Central memory CD8-positive, alpha-beta T cell (primary cell): Measurements from ENCODE around the gene AKAP9.

Experiments
- ATAC-seq: fragments of 150-1000 bp; cut with Tn5 transposase; replicated peaks from 2 replicates; pipeline ENCODE4 v1.10.0; 2022; ENCODE audit warnings: mild to moderate bottlenecking, moderate FRiP score, moderate number of reproducible peaks; ENCODE audit not compliant: poor library complexity, severe bottlenecking; ENCODE audit errors: extremely low read depth
- DNase-seq, 2 donors: peaks; one replicate each; pipeline ENCODE4 v3.0.0; 2021; ENCODE audit warnings: low spot score in 2 of 2
- H3K27ac Mint-ChIP-seq: one replicate; pipeline ENCODE4 v1.8.0; 2022; ENCODE audit warnings: low read depth, mild to moderate bottlenecking, moderate library complexity, mixed read lengths
- H3K27me3 Mint-ChIP-seq: one replicate; pipeline ENCODE4 v1.8.0; 2022; ENCODE audit warnings: mixed read lengths
- H3K36me3 Mint-ChIP-seq: one replicate; pipeline ENCODE4 v1.8.0; 2022; ENCODE audit warnings: mild to moderate bottlenecking, moderate library complexity, mixed read lengths; ENCODE audit not compliant: insufficient read depth
- H3K4me1 Mint-ChIP-seq: one replicate; pipeline ENCODE4 v1.8.0; 2022; ENCODE audit warnings: mixed read lengths
- H3K4me3 Mint-ChIP-seq: one replicate; pipeline ENCODE4 v1.8.0; 2022; ENCODE audit warnings: mild to moderate bottlenecking, moderate library complexity, mixed read lengths
- H3K9me3 Mint-ChIP-seq: one replicate; pipeline ENCODE4 v1.8.0; 2022; ENCODE audit warnings: mixed read lengths

Gene AKAP9

GRCh38 chr7:92034116-92034515 is 93.5 kb downstream of the AKAP9 start:
- peaks cover 24% of the 10 kb centered on the region for H3K36me3 Mint-ChIP-seq
- H3K4me1 Mint-ChIP-seq = peaks cover 5% of the 10 kb centered on the region
- no peak overlapping the region for H3K27ac Mint-ChIP-seq
- ATAC-seq (no peak), DNase-seq (no peak)
- H3K9me3 Mint-ChIP-seq = no peaks in the 10 kb centered on the region
- no peak overlapping the region for H3K4me3 Mint-ChIP-seq
- no peaks in the 10 kb centered on the region for H3K27me3 Mint-ChIP-seq

- no peak for DNase-seq
- Mint-ChIP-seq H3K4me3 (no peak overlapping the region), H3K9me3 (no peaks in the 10 kb centered on the region), H3K4me1 (peaks cover 5% of the 10 kb centered on the region), H3K27me3 (no peaks in the 10 kb centered on the region), H3K27ac (no peak overlapping the region), H3K36me3 (peaks cover 18% of the 10 kb centered on the region)
- no peak for ATAC-seq
Measured at GRCh38 chr7:92035576-92035975, 94.9 kb downstream of the AKAP9 start.

- DNase-seq (no peak), ATAC-seq (no peak)
- no peaks in the 10 kb centered on the region for H3K4me1 Mint-ChIP-seq
- H3K36me3 Mint-ChIP-seq = peaks cover 32% of the 10 kb centered on the region
- no peaks in the 10 kb centered on the region for H3K27me3 Mint-ChIP-seq
- no peaks in the 10 kb centered on the region for H3K9me3 Mint-ChIP-seq
- no peak overlapping the region for H3K27ac Mint-ChIP-seq
- no peak overlapping the region for H3K4me3 Mint-ChIP-seq
Measured at GRCh38 chr7:92039900-92040299, 99.2 kb downstream of the AKAP9 start.

GRCh38 chr7:92042056-92042737 is 101.5 kb downstream of the AKAP9 start:
- no peaks in the 10 kb centered on the region for H3K9me3 Mint-ChIP-seq
- no peaks in the 10 kb centered on the region for H3K27me3 Mint-ChIP-seq
- DNase-seq (no peak), ATAC-seq (no peak)
- H3K36me3 Mint-ChIP-seq = peaks cover 52% of the 10 kb centered on the region
- H3K4me3 Mint-ChIP-seq = no peak overlapping the region
- H3K27ac Mint-ChIP-seq = no peak overlapping the region
- H3K4me1 Mint-ChIP-seq = no peaks in the 10 kb centered on the region

- DNase-seq = no peak
- no peak for ATAC-seq
- no peak overlapping the region for H3K4me3 Mint-ChIP-seq
- no peaks in the 10 kb centered on the region for H3K9me3 Mint-ChIP-seq
- peaks cover 56% of the 10 kb centered on the region for H3K36me3 Mint-ChIP-seq
- H3K27ac Mint-ChIP-seq = no peak overlapping the region
- H3K4me1 Mint-ChIP-seq = no peaks in the 10 kb centered on the region
- H3K27me3 Mint-ChIP-seq = no peaks in the 10 kb centered on the region
Measured at GRCh38 chr7:92043098-92043497, 102.4 kb downstream of the AKAP9 start.

GRCh38 chr7:92043637-92044036 is 103.0 kb downstream of the AKAP9 start:
- Mint-ChIP-seq H3K27ac (no peak overlapping the region), H3K27me3 (no peaks in the 10 kb centered on the region), H3K4me1 (no peaks in the 10 kb centered on the region), H3K36me3 (peaks cover 53% of the 10 kb centered on the region), H3K9me3 (no peaks in the 10 kb centered on the region), H3K4me3 (no peak overlapping the region)
- ATAC-seq (no peak), DNase-seq (no peak)

- ATAC-seq = no peak
- H3K4me1 Mint-ChIP-seq = no peaks in the 10 kb centered on the region
- no peak for DNase-seq
- no peaks in the 10 kb centered on the region for H3K27me3 Mint-ChIP-seq
- peaks cover 53% of the 10 kb centered on the region for H3K36me3 Mint-ChIP-seq
- H3K4me3 Mint-ChIP-seq = no peak overlapping the region
- H3K9me3 Mint-ChIP-seq = no peaks in the 10 kb centered on the region
- no peak overlapping the region for H3K27ac Mint-ChIP-seq
Measured at GRCh38 chr7:92044148-92044547, 103.5 kb downstream of the AKAP9 start.

GRCh38 chr7:92044940-92045339 is 104.3 kb downstream of the AKAP9 start:
- H3K36me3 Mint-ChIP-seq = peaks cover 55% of the 10 kb centered on the region
- H3K27me3 Mint-ChIP-seq = no peaks in the 10 kb centered on the region
- no peaks in the 10 kb centered on the region for H3K4me1 Mint-ChIP-seq
- H3K9me3 Mint-ChIP-seq = no peaks in the 10 kb centered on the region
- DNase-seq (no peak), ATAC-seq (no peak)
- H3K4me3 Mint-ChIP-seq = no peak overlapping the region
- no peak overlapping the region for H3K27ac Mint-ChIP-seq

- Mint-ChIP-seq H3K4me3 (no peak overlapping the region), H3K9me3 (no peaks in the 10 kb centered on the region), H3K4me1 (no peaks in the 10 kb centered on the region), H3K27me3 (no peaks in the 10 kb centered on the region), H3K36me3 (peaks cover 31% of the 10 kb centered on the region), H3K27ac (no peak overlapping the region)
- DNase-seq = no peak
- ATAC-seq = no peak
Measured at GRCh38 chr7:92051655-92052054, 111.0 kb downstream of the AKAP9 start.

GRCh38 chr7:92052159-92052558 is 111.5 kb downstream of the AKAP9 start:
- H3K9me3 Mint-ChIP-seq = no peaks in the 10 kb centered on the region
- no peak overlapping the region for H3K27ac Mint-ChIP-seq
- no peak overlapping the region for H3K4me3 Mint-ChIP-seq
- H3K36me3 Mint-ChIP-seq = peaks cover 27% of the 10 kb centered on the region
- H3K27me3 Mint-ChIP-seq = no peaks in the 10 kb centered on the region
- DNase-seq (no peak), ATAC-seq (no peak)
- H3K4me1 Mint-ChIP-seq = no peaks in the 10 kb centered on the region

- no peak for ATAC-seq
Measured at GRCh38 chr7:92052684-92053083, 112.0 kb downstream of the AKAP9 start.

GRCh38 chr7:92053312-92053711 is 112.7 kb downstream of the AKAP9 start:
- Mint-ChIP-seq H3K27me3 (no peaks in the 10 kb centered on the region), H3K36me3 (peaks cover 24% of the 10 kb centered on the region), H3K9me3 (no peaks in the 10 kb centered on the region), H3K27ac (no peak overlapping the region), H3K4me3 (no peak overlapping the region), H3K4me1 (peaks cover 10% of the 10 kb centered on the region)
- ATAC-seq (no peak), DNase-seq (no peak)

More at GRCh38 chr7:92052684-92053083, 112.0 kb downstream of the AKAP9 start:
- Mint-ChIP-seq H3K9me3 (no peaks in the 10 kb centered on the region), H3K27ac (no peak overlapping the region), H3K27me3 (no peaks in the 10 kb centered on the region), H3K4me3 (no peak overlapping the region), H3K36me3 (peaks cover 25% of the 10 kb centered on the region), H3K4me1 (peaks cover 4% of the 10 kb centered on the region)
- no peak for DNase-seq

- Mint-ChIP-seq H3K27ac (no peak overlapping the region), H3K4me1 (peaks cover 13% of the 10 kb centered on the region), H3K27me3 (no peaks in the 10 kb centered on the region), H3K36me3 (peaks cover 12% of the 10 kb centered on the region), H3K4me3 (no peak overlapping the region), H3K9me3 (no peaks in the 10 kb centered on the region)
- DNase-seq (no peak), ATAC-seq (no peak)
Measured at GRCh38 chr7:92056286-92056685, 115.6 kb downstream of the AKAP9 start.
